K562 (cell line): ENCODE results near the gene AGPAT3. TPM values are rescaled to one million over a fixed set of nuclear protein-coding genes. Genes with fewer than 3 reads are reported as not detected.

Experiments used
- ELF1 ChIP-seq: fragments of 200-800 bp; sonication (Bioruptor generic); IDR thresholded peaks from 2 replicates; pipeline ENCODE4 v1.6.1; 2016; ENCODE audit warnings: missing genetic modification characterization, missing compliant biosample characterization
- EWSR1 ChIP-seq: fragments of 450-650 bp; IDR thresholded peaks from 2 replicates; pipeline ENCODE4 v1.6.1; 2018; ENCODE audit warnings: borderline replicate concordance, mild to moderate bottlenecking, low read depth, moderate library complexity; ENCODE audit not compliant: partially characterized antibody
- KAT7 ChIP-seq: sonication (generic); formaldehyde crosslinking; IDR thresholded peaks from 2 replicates; pipeline ENCODE4 v1.8.0; 2022; ENCODE audit warnings: missing genetic modification reagents, mild to moderate bottlenecking, borderline replicate concordance
- NBN ChIP-seq: fragments of 450-650 bp; IDR thresholded peaks from 2 replicates; pipeline ENCODE4 v1.6.1; 2016; ENCODE audit warnings: low read depth, mild to moderate bottlenecking
- NFATC3 ChIP-seq: fragments of 450-650 bp; IDR thresholded peaks from 2 replicates; pipeline ENCODE4 v1.6.1; 2017; ENCODE audit warnings: mild to moderate bottlenecking
- RCOR1 ChIP-seq, 2 experiments: IDR thresholded peaks; 2 replicates each; pipeline ENCODE4 v1.6.1; 2012; ENCODE audit warnings: low read depth in 2 of 2, low read length in 2 of 2, borderline replicate concordance in 1 of 2, improper control_type of control experiment in 1 of 2
- STAT5B ChIP-seq: fragments of 250-450 bp; sonication (Bioruptor Pico); IDR thresholded peaks from 2 replicates; pipeline ENCODE4 v1.8.0; 2021; ENCODE audit warnings: mild to moderate bottlenecking, inconsistent platforms
- TAF7 ChIP-seq: fragments of 450-650 bp; IDR thresholded peaks from 2 replicates; pipeline ENCODE4 v1.6.1; 2016; ENCODE audit warnings: missing genetic modification characterization, missing compliant biosample characterization
- TCF3 ChIP-seq: sonication (generic); formaldehyde crosslinking; IDR thresholded peaks from 2 replicates; pipeline ENCODE4 v1.4.0; 2020; ENCODE audit warnings: mild to moderate bottlenecking, missing genetic modification reagents
- TFAM ChIP-seq: fragments of 250-450 bp; sonication (Bioruptor Pico); conservative IDR thresholded peaks from 2 replicates; pipeline ENCODE4 v1.5.0; 2021; ENCODE audit warnings: mild to moderate bottlenecking, moderate library complexity
- ZFPM2 ChIP-seq: fragments of 250-450 bp; sonication (Bioruptor Pico); IDR thresholded peaks from 2 replicates; pipeline ENCODE4 v1.5.1; 2022; ENCODE audit warnings: mild to moderate bottlenecking
- ZFX ChIP-seq: sonication (generic); formaldehyde crosslinking; IDR thresholded peaks from 2 replicates; pipeline ENCODE4 v1.8.0; 2022; ENCODE audit warnings: mild to moderate bottlenecking, missing genetic modification reagents, moderate library complexity
- ZNF133 ChIP-seq: fragments of 250-450 bp; sonication (Bioruptor Pico); IDR thresholded peaks from 2 replicates; pipeline ENCODE4 v1.4.0; 2020; ENCODE audit warnings: mild to moderate bottlenecking
- ZNF212 ChIP-seq: fragments of 450-650 bp; formaldehyde crosslinking; IDR thresholded peaks from 2 replicates; pipeline ENCODE4 v1.4.0; 2020; ENCODE audit warnings: mild to moderate bottlenecking
- ZNF224 ChIP-seq: sonication (generic); formaldehyde crosslinking; IDR thresholded peaks from 2 replicates; pipeline ENCODE4 v1.8.0; 2022; ENCODE audit warnings: mild to moderate bottlenecking, missing genetic modification reagents
- ZNF239 ChIP-seq: fragments of 250-450 bp; sonication (Bioruptor Pico); IDR thresholded peaks from 2 replicates; pipeline ENCODE4 v1.4.0; 2020; ENCODE audit warnings: mild to moderate bottlenecking
- polyA plus RNA-seq, 8 experiments: library from polyadenylated mRNA; depleted of rRNA in 4 of 8; stranded (reverse) in 5 of 8; unstranded in 3 of 8; fragments of >200 nt; fragmentation: Nextera tagmentation in 2 of 8; fragmentation: Illumina TruSeq in 1 of 8; extraction: Ambion mirVana in 2 of 8; extraction: Trizol in 1 of 8; gene quantifications; 2 replicates each; pipeline versions ENCODE4 v1.2.1 to v1.2.3, GENCODE V29; 2011 to 2014; ENCODE audit warnings: inconsistent platforms in 1 of 8, missing spikeins in 1 of 8
- total RNA-seq, 7 experiments: library from RNA; depleted of rRNA in 6 of 7; stranded (reverse); fragments of >200 nt in 6 of 7; fragmentation: Illumina TruSeq in 2 of 7; extraction: Trizol in 2 of 7; gene quantifications; 2 replicates each; pipeline versions ENCODE4 v1.2.1 to v1.2.3, GENCODE V29; 2011 to 2021; ENCODE audit warnings: low replicate concordance in 1 of 7
- TF ChIP-seq, protein P1 (sequence below), 2 experiments: fragments of 200-800 bp in 1 of 2; sonication (Bioruptor generic) in 1 of 2; sonication (generic) in 1 of 2; formaldehyde crosslinking in 1 of 2; IDR thresholded peaks in 1 of 2; conservative IDR thresholded peaks in 1 of 2; 2 replicates each; pipeline versions ENCODE4 v1.5.0 to v1.6.1; 2016 to 2020; ENCODE audit warnings: missing compliant biosample characterization in 1 of 2, missing genetic modification characterization in 1 of 2, missing genetic modification reagents in 1 of 2
- TF ChIP-seq, protein P2 (sequence below), 2 experiments: IDR thresholded peaks; 2 replicates each; pipeline ENCODE4 v1.6.1; 2011; ENCODE audit warnings: borderline replicate concordance in 1 of 2, control low read depth in 1 of 2, low read depth in 1 of 2, low read length in 1 of 2, mild to moderate bottlenecking in 1 of 2, mixed read lengths in 1 of 2, moderate library complexity in 1 of 2; ENCODE audit not compliant: insufficient read depth in 1 of 2, insufficient read length in 1 of 2, poor library complexity in 1 of 2, severe bottlenecking in 1 of 2; ENCODE audit errors: extremely low read depth in 1 of 2
- TF ChIP-seq, protein P3 (sequence below): fragments of 250-450 bp; sonication (Bioruptor Pico); IDR thresholded peaks from 2 replicates; pipeline ENCODE4 v1.5.0; 2021
- TF ChIP-seq, protein P4 (sequence below): fragments of 450-650 bp; formaldehyde crosslinking; IDR thresholded peaks from 2 replicates; pipeline ENCODE4 v1.4.0; 2022; ENCODE audit warnings: missing genetic modification characterization
- TF ChIP-seq, protein P5 (sequence below), 3 experiments: IDR thresholded peaks in 2 of 3; conservative IDR thresholded peaks in 1 of 3; 2 replicates each; pipeline ENCODE4 v1.5.1; 2011 to 2012; ENCODE audit warnings: low read length in 3 of 3, mild to moderate bottlenecking in 3 of 3, control low read depth in 2 of 3, improper control_type of control experiment in 1 of 3, inconsistent platforms in 1 of 3, low read depth in 1 of 3, mixed read lengths in 1 of 3, moderate library complexity in 1 of 3; ENCODE audit not compliant: insufficient read depth in 2 of 3

The AGPAT3 gene
- total and polyA plus RNA-seq, 9 of the 15 experiments (the other 6 are each of a cell fraction or from before 2014, with no cell fraction given) = 1.5 to 88.4 (median 35.7) TPM

DNA sequence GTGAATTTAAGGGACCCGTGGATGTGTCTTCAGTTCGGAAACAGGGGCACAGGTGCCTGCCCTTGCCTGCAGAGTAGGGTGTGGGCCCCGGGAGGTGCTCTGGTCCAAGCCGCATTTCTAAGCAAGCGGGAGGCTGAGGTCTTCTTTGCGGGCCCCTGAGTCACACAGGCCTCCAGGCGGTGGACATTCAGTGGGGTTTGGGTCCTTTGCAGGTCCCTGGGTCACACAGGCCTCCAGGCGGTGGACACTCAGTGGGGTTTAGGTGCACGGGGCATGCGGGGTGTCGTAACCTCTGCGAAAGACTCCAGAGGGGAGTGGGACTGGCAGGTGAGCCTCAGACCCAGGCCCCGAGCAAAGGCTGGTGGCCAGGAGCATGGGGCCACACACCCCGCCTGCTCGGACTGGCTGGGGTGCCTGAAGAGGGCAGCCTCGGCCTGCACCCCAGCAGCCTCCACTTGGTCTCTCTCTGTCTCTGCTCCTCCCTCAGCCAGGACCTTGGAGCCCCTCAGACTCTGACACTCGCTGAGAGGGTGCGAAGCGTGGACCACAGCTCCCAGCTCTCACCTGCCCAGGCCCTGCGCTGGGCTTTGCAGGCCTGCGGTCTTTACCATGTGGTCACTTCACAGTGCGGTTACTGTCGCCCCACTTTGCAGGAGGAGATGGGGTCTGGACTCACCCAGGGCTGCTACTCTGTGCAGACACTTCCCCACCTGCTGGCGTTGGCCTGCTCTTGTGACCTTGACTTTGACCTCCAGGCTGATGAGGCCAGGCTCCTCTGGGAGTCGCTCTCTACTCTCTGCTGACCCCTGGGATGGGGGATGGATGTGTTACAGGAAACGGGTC is 6.0 kb upstream of the AGPAT3 start (continued):
- TF ChIP-seq, protein P1, sequence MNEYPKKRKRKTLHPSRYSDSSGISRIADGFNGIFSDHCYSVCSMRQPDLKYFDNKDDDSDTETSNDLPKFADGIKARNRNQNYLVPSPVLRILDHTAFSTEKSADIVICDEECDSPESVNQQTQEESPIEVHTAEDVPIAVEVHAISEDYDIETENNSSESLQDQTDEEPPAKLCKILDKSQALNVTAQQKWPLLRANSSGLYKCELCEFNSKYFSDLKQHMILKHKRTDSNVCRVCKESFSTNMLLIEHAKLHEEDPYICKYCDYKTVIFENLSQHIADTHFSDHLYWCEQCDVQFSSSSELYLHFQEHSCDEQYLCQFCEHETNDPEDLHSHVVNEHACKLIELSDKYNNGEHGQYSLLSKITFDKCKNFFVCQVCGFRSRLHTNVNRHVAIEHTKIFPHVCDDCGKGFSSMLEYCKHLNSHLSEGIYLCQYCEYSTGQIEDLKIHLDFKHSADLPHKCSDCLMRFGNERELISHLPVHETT (CRISPR knock-in tag; conservative IDR thresholded peaks at IDR 0.05 in 1 of 2, IDR thresholded peaks at IDR 0.05 in 1 of 2) = no peak
- TF ChIP-seq NBN (no peak), ZNF133 (CRISPR knock-in tag) (no peak), ZNF224 (CRISPR knock-in tag) (no peak), ZFPM2 (CRISPR knock-in tag) (no peak), RCOR1 (IDR thresholded peaks at IDR 0.05; ENCODE audit: borderline replicate concordance in 1 of 2, low read depth in 2 of 2, low read length in 2 of 2) (0 out of 4 replicates have a peak, but pooled peaks of 1 of the 2 experiments have one; percentile 8), EWSR1 (no peak), TCF3 (CRISPR knock-in tag) (no peak), TAF7 (no peak), ZNF212 (CRISPR knock-in tag) (no peak), ZNF239 (CRISPR knock-in tag) (no peak), ZFX (peak; percentile 46), NFATC3 (no peak), ELF1 (tag) (no peak), KAT7 (CRISPR knock-in tag) (0 out of 2 replicates have a peak, but pooled peaks have one; percentile 44), STAT5B (no peak), TFAM (CRISPR knock-in tag) (no peak)
- TF ChIP-seq, protein P2, sequence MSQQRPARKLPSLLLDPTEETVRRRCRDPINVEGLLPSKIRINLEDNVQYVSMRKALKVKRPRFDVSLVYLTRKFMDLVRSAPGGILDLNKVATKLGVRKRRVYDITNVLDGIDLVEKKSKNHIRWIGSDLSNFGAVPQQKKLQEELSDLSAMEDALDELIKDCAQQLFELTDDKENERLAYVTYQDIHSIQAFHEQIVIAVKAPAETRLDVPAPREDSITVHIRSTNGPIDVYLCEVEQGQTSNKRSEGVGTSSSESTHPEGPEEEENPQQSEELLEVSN (IDR thresholded peaks at IDR 0.05; ENCODE audit: borderline replicate concordance in 1 of 2, extremely low read depth in 1 of 2, insufficient read depth in 1 of 2, insufficient read length in 1 of 2, low read depth in 1 of 2, low read length in 1 of 2, poor library complexity in 1 of 2, severe bottlenecking in 1 of 2) = no peak
- TF ChIP-seq, protein P3, sequence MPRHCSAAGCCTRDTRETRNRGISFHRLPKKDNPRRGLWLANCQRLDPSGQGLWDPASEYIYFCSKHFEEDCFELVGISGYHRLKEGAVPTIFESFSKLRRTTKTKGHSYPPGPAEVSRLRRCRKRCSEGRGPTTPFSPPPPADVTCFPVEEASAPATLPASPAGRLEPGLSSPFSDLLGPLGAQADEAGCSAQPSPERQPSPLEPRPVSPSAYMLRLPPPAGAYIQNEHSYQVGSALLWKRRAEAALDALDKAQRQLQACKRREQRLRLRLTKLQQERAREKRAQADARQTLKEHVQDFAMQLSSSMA (CRISPR knock-in tag) = no peak
- TF ChIP-seq, protein P4, sequence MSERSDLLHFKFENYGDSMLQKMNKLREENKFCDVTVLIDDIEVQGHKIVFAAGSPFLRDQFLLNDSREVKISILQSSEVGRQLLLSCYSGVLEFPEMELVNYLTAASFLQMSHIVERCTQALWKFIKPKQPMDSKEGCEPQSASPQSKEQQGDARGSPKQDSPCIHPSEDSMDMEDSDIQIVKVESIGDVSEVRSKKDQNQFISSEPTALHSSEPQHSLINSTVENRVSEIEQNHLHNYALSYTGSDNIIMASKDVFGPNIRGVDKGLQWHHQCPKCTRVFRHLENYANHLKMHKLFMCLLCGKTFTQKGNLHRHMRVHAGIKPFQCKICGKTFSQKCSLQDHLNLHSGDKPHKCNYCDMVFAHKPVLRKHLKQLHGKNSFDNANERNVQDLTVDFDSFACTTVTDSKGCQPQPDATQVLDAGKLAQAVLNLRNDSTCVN = no peak
- TF ChIP-seq, protein P5, sequence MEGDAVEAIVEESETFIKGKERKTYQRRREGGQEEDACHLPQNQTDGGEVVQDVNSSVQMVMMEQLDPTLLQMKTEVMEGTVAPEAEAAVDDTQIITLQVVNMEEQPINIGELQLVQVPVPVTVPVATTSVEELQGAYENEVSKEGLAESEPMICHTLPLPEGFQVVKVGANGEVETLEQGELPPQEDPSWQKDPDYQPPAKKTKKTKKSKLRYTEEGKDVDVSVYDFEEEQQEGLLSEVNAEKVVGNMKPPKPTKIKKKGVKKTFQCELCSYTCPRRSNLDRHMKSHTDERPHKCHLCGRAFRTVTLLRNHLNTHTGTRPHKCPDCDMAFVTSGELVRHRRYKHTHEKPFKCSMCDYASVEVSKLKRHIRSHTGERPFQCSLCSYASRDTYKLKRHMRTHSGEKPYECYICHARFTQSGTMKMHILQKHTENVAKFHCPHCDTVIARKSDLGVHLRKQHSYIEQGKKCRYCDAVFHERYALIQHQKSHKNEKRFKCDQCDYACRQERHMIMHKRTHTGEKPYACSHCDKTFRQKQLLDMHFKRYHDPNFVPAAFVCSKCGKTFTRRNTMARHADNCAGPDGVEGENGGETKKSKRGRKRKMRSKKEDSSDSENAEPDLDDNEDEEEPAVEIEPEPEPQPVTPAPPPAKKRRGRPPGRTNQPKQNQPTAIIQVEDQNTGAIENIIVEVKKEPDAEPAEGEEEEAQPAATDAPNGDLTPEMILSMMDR (IDR thresholded peaks at IDR 0.05 in 2 of 3, conservative IDR thresholded peaks at IDR 0.05 in 1 of 3; ENCODE audit: insufficient read depth in 2 of 3, low read depth in 1 of 3, low read length in 3 of 3) = peak in 2 of 3 experiments; percentile 46 to 58; a peak in 5 of 6 replicates
